Measurements from ENCODE around the gene SLC35E3.

Gene SLC35E3

DNA sequence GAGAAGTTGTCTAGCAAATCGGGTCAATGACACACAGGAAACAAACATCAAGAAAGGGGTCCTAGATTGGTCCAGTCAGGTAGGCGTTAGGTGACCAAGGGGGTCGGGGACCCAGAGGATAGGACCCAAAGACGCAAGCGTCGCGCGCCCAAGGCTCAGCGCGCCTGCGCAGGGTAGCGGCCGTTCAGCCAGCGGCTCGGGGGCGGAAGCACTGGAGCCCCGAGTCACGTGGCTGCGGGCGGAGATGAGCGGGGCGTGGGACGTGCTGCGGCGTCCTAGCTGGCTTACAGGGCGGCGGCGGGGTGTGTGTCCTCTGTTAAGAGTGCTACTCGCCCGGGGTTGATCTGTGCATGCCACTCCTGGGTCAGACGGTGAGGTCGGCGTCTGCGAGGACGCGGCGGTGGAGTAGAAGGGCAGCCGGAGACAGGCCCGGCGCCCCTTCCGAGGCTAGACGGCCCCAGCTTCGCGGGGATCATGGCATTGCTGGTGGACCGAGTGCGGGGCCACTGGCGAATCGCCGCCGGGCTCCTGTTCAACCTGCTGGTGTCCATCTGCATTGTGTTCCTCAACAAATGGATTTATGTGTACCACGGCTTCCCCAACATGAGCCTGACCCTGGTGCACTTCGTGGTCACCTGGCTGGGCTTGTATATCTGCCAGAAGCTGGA, at the start of gene SLC35E3:
SLC35E3 (plus strand) TSS at position 273 of the 668 bp plus-strand sequence; CDS start at position 475, 202 bp downstream.
- DNase-seq = peak; percentile 95

- DNase-seq = no peak
Observed at GRCh38 chr12:68699486-68699885, 46.5 kb upstream of the SLC35E3 start.

DNA sequence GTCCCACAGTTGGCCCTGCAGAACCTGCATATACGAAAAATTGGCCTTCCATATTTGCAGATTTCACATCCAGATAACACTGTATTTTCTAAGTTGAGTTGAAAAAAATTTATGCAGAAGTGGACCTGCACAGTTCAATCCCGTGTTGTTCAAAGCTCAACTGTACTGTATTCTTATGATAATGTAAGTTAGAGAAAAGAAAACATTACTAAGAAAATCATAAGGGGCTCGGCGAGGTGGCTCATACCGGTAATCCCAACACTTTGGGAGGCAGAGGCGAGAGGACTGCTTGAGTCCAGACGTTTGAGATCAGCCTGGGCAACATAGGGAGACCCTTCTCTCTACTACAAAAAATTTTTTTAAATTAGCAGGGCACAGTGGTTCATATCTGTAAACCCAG, 18.2 kb upstream of the SLC35E3 start:
- DNase-seq = no peak

- no peak for DNase-seq
Observed at GRCh38 chr12:68733661-68734071, 12.3 kb upstream of the SLC35E3 start.

DNA sequence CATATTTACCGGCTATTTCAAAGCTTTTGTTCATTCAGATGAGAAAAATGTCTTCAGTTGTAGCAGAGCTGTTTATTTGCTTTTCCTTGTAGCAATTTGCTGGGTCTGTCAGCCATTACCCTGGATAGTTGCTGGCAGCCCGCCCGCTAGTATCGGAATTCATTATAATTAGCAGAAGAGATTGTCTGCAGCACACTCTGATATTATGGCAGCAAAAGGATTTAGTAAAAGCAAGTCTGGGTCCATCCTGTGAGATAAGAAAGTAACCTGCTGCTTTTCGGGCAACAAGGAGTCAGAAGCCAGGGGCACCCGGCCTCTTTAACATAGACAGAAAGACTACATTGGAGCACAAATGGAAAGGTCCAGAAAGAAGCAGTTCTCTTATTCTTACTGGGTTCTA, 6.1 kb upstream of the SLC35E3 start:
- no peak for DNase-seq

GRCh38 chr12:68743356-68743755, 2.6 kb upstream of the SLC35E3 start:
- no peak for DNase-seq

GRCh38 chr12:68745376-68745903, 536 bp upstream of the SLC35E3 start:
- DNase-seq = no peak

- DNase-seq = peak; percentile 63
Observed at GRCh38 chr12:68746572-68747180, 700 bp downstream of the SLC35E3 start.

- no peak for DNase-seq
Observed at GRCh38 chr12:68749443-68749842, 3.5 kb downstream of the SLC35E3 start.

GRCh38 chr12:68749861-68750260, 3.9 kb downstream of the SLC35E3 start:
- DNase-seq = no peak

- no peak for DNase-seq
Observed at GRCh38 chr12:68750506-68750905, 4.5 kb downstream of the SLC35E3 start.

DNA sequence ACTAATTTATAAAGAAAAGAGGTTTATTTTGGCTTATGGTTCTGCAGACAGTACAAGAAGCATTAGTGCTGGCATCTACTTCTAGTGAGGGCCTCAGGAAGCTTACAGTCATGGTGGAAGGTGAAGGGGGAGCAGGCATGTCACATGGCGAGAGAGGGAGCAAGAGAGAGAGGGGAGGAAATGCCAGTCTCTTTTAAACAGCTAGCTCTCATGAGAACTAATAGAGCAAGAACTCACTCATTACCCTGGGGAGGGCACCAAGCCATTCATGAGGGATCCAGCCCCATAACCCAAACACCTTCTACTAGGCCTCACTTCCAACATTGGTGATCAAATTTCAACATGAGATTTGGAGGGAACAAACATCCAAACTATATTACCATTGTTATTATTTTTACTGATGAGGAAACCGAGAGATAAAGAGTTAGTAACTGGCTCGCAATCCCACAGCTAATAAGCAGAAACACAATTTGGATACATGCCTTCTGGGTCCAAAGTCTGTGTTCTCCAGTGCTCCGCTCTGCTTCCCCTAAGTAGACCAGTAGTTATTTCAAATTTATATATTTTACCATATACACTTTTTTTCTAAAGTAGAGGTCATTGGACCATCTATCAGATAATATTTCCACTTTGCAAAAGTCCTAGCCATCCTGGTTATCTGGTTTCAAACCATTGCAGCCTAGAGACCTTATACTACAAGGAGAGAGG, 9.7 kb downstream of the SLC35E3 start:
- DNase-seq = no peak

DNA sequence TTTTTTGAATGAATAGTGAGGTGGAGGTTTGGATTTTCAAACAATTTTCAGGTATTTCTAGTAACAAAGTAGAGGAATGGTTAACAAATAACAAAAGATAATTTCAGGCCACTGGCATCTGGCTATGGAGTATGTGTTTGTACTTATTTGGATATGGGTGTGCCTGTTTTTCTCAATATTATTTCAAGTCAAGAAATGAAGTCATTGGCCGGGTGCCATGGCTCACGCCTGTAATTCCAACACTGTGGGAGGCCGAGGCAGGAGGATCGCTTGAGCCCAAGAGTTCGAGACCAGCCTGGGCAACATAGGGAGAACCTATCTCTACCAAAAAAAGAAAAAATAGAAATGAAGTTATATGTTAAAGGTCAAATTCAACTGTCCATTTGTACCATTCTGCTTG, 13.9 kb downstream of the SLC35E3 start:
- no peak for DNase-seq

- no peak for DNase-seq
Observed at GRCh38 chr12:68760806-68761441, 14.9 kb downstream of the SLC35E3 start.

DNA sequence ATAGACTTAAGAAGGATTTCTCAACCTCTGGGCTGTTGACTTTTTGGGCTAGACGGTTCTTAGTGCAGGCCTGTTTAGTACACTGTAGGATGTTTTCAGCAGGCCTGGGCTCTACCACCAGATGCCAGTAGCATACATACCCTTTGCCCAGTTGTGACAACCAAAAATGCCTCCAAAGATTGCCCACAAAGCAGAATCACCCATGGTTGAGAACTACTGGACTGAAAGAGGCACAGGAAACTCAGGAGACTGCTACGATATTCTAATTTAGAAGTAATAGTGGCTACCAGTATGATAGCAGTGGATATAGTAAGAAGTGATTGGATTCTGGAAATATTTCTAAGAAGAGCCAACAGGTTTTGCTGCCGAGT, 15.5 kb downstream of the SLC35E3 start:
- no peak for DNase-seq

DNA sequence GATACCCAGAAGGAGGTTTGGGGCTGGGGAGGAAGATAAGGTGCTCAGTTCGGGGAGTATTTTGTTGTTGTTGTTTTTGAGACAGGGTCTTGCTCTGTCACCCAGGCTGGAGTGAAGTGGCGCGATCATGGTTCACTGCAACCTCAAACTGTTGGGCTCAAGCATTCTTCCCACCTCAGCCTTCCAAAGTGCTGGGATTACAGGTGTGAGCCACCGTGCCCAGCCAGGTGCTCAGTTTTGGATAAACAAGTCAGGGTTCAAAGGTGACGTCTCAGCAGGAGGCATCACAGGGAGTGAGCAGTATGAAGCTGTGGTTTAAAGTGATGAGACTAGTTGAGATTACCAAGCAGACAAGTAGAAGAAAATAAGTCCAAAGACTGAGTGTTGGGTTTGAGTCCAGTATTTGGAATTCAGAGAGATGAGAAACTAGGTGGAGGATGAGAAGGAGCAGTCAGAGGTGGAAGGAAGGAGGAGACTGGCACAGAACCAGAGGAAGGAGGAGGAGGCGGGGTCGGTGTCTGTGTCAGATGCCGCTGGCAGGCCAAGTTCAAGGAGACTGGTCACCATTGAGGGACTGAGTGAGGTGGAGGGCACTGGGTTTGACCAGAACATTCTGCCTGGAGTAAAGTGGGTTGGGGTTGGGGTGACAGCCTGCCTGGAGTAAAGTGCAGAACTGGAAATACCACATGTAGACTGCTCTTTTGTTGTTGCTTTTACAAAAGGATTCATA, 16.1 kb downstream of the SLC35E3 start:
- no peak for DNase-seq

- no peak for DNase-seq
Observed at GRCh38 chr12:68762691-68763090, 16.7 kb downstream of the SLC35E3 start.

GRCh38 chr12:68765696-68766095, 19.7 kb downstream of the SLC35E3 start:
- no peak for DNase-seq

- DNase-seq = no peak
Observed at GRCh38 chr12:68766646-68767045, 20.7 kb downstream of the SLC35E3 start.

GRCh38 chr12:68767191-68767590, 21.2 kb downstream of the SLC35E3 start:
- DNase-seq = no peak

GRCh38 chr12:68768431-68768939, 22.5 kb downstream of the SLC35E3 start:
- DNase-seq = no peak

- no peak for DNase-seq
Observed at GRCh38 chr12:68769941-68770340, 24.0 kb downstream of the SLC35E3 start.

Measured in activated CD4-positive, CD25-positive, alpha-beta regulatory T cell treated with anti-CD3 and anti-CD28 coated beads, Interleukin-2, amount 50 U/mL, for 72 hours (primary cell).